GM12801 (cell line): Measurements from ENCODE around the gene HNRNPAB.

Source experiments
- TF ChIP-seq, protein P1 (sequence below): IDR thresholded peaks from one replicate; pipeline ENCODE4 v1.5.1; 2011; ENCODE audit warnings: control low read depth; ENCODE audit not compliant: insufficient read length; ENCODE audit errors: extremely low read depth

The HNRNPAB gene

DNA sequence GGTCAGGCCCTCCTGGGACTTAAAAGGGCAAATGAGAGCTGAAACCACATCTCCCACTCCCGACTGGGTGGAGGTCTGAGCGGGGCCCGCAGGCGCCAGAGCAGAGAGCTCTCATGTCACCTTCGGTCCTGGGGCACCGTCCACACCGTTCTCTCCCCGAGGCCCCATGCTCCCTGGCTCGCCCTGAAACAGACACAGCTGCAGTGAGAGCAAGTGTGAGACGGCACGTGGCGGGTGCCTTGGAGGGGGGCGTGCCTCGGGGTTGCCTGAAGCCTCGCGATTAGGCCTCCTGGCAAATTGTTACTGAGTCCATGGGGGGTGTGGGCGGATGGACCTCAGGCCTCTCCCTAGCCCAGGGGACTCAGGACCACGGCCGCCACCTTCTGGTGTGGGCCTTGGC lies 52.4 kb downstream of the HNRNPAB start:
- TF ChIP-seq, protein P1, sequence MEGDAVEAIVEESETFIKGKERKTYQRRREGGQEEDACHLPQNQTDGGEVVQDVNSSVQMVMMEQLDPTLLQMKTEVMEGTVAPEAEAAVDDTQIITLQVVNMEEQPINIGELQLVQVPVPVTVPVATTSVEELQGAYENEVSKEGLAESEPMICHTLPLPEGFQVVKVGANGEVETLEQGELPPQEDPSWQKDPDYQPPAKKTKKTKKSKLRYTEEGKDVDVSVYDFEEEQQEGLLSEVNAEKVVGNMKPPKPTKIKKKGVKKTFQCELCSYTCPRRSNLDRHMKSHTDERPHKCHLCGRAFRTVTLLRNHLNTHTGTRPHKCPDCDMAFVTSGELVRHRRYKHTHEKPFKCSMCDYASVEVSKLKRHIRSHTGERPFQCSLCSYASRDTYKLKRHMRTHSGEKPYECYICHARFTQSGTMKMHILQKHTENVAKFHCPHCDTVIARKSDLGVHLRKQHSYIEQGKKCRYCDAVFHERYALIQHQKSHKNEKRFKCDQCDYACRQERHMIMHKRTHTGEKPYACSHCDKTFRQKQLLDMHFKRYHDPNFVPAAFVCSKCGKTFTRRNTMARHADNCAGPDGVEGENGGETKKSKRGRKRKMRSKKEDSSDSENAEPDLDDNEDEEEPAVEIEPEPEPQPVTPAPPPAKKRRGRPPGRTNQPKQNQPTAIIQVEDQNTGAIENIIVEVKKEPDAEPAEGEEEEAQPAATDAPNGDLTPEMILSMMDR: no peak

DNA sequence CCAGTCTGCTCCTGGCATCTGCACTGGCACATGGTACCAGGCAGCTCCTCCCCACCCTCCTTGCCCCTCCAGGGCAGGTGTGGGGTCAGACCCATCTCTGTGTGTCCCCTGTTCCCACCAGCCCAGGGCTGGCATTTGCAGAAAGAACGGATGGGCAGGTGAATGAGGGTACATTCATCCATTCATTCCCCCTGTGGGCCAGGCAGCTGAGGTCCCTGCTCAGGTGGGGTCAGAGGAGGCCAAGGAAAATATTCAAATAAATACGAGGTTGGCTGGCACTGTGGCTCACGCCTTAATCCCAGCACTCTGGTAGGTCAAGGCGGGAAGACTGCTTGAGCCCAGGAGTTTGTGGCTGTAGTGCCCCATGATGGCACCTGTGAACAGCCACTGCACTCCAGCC lies 53.3 kb downstream of the HNRNPAB start:
- TF ChIP-seq, protein P1: no peak

DNA sequence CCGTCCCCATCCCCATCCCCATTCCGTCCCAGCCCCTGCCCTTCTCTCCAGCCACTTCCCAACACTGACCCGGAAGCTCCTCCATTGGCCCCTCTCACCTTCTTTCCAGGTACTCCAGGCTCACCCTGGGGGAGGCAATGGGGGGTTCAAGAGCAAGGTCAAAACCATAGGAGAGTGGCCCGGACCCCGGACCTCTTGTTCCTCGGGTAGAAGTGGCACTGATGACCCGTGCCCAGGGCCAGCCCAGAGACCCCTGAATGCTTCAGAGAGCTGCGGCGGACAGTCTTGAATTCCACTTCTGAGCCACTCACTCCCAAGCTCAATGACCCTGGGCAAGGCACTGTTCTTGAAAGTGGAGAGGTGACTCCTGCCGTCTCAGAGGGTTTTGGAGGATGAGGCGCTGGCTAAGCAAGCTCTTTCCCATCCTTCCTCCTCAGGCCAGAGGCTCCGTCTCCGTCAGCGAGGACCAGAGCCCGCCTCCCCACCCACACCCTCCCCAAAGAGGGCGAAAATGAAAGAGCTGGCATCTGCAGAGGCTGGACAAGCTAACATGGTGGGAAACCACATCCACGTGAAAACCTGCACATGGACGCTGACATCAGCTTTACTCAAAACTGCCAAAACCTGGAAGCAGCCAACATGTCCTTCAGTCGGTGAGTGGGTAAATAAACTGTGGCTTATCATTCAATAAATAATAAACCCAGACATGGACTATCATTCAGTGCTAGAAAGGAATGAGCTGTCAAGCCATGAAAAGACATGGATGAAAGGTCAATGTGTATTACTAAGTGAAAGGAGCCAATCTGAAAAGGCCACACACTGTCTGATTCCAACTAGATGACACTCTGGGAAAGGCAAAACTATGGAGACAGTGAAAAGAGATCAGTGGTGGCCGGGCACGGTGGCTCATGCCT lies 55.5 kb downstream of the HNRNPAB start:
- TF ChIP-seq, protein P1: no peak
